Measurements from ENCODE around the gene SLC36A4.

DNA sequence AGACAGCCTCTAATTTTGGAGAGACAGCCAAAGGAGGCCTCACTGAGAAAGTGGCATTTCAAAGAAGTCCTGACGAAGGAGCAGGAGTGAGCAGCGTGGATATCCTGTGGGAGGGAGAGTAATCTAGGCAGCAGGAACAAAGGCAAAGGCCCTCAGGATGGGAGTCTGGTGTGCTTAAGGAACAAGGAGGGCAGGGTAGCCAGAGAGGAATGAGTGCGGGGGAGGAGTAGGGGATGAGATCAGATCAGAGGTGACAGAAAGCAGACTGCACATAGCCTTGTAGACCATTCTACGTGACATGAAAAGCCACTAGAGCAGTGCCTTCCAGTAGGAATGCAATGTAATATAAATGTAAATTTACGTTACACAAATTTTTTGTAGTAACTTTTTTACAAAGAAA lies 5.6 kb downstream of the SLC36A4 start:
- no peak for TF ChIP-seq PAX5 (IDR thresholded peaks at IDR 0.05; ENCODE audit: insufficient read depth, low read length, severe bottlenecking)
- no peak for TF ChIP-seq POLR2AphosphoS5 (IDR thresholded peaks at IDR 0.05; ENCODE audit: low read depth, low read length)
- TF ChIP-seq POLR2A (IDR thresholded peaks at IDR 0.05; ENCODE audit: low read depth, low read length): no peak
- no peak for TF ChIP-seq TAF1 (IDR thresholded peaks at IDR 0.05; ENCODE audit: low read depth, low read length)
- no peak for TF ChIP-seq POU2F2 (IDR thresholded peaks at IDR 0.05; ENCODE audit: low read depth, low read length)

Data from GM12891 (cell line).